ENCODE results near the gene EGLN2. TPM values are rescaled to one million over a fixed set of nuclear protein-coding genes. Genes with fewer than 3 reads are reported as not detected.
"Not testable (repeated sequence)": the region's sequence is repeated elsewhere in the genome, so short reads cannot be mapped to it uniquely, and the experiment has no call there.

EGLN2 gene
- total RNA-seq, 1 donor from 2014 or later, result 142 TPM

DNA sequence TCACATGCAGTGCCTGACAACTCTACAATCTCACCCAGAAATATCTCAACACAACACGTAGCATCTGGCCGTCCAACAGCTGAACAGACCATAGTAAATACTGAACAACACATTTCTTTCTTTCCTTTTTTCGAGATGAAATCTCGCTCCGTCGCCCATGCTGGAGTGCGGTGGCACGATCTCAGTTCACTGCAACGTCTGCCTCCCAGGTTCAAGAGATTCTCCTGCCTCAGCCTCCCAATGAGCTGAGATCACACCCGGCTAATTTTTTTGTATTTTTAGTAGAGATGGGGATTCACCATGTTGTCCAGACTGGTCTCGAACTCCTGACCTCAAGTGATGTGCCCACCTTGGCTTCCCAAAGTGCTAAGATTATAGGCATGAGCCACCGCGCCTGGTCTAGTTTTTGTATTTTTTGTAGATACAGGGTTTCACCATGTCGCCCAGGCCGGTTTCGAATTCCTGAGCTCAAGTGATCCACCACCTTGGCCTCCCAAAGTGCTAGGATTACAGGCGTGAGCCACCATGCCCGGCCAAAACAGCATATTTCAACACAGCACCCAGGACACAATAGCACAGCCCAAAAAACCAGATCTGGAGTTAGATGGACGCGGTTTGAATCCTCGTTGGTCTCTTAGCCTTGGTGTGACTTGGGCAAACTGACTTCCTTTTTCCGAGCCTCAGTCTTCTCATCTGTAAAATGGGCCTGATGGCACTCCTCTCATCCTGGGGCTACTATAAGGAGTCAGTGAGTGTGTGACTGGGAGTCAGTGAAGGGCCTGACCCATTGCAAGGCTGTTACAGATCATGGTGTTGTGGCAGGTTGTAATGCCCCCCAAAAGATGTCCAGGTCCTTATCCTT, 28.6 kb downstream of the EGLN2 start:
- TF ChIP-seq CTCF (IDR thresholded peaks at IDR 0.05; ENCODE audit: partially characterized antibody, unreplicated experiment), result no peak
- no peak overlapping the region for H3K4me3 Mint-ChIP-seq (ENCODE audit: unreplicated experiment)
- no peak for DNase-seq

GRCh38 chr19:40829205-40829604, 30.2 kb downstream of the EGLN2 start:
- H3K4me1 Mint-ChIP-seq (ENCODE audit: low read depth, unreplicated experiment), result no peaks in the 10 kb centered on the region
- peaks cover 1% of the 10 kb centered on the region for H3K9me3 Mint-ChIP-seq (ENCODE audit: unreplicated experiment)
- DNase-seq, result no peak
- no peak overlapping the region for H3K27ac Mint-ChIP-seq (ENCODE audit: unreplicated experiment)
- no peak for TF ChIP-seq CTCF (IDR thresholded peaks at IDR 0.05; ENCODE audit: partially characterized antibody, unreplicated experiment)
- H3K36me3 Mint-ChIP-seq (ENCODE audit: unreplicated experiment), result peaks cover 9% of the 10 kb centered on the region
- no peak overlapping the region for H3K4me3 Mint-ChIP-seq (ENCODE audit: unreplicated experiment)
- peaks cover 4% of the 10 kb centered on the region for H3K27me3 Mint-ChIP-seq (ENCODE audit: unreplicated experiment)

More for the DNA sequence above, 28.6 kb downstream of the EGLN2 start:
- peaks cover 4% of the 10 kb centered on the region for H3K27me3 Mint-ChIP-seq (ENCODE audit: unreplicated experiment)
- H3K36me3 Mint-ChIP-seq (ENCODE audit: unreplicated experiment), result peaks cover 9% of the 10 kb centered on the region
- peaks cover 1% of the 10 kb centered on the region for H3K9me3 Mint-ChIP-seq (ENCODE audit: unreplicated experiment)
- no peaks in the 10 kb centered on the region for H3K4me1 Mint-ChIP-seq (ENCODE audit: low read depth, unreplicated experiment)
- H3K27ac Mint-ChIP-seq (ENCODE audit: unreplicated experiment), result no peak overlapping the region

GRCh38 chr19:40830741-40831140, 31.8 kb downstream of the EGLN2 start:
- not testable (repeated sequence) for H3K36me3 Mint-ChIP-seq (ENCODE audit: unreplicated experiment); H3K4me1 Mint-ChIP-seq (ENCODE audit: low read depth, unreplicated experiment); H3K27ac Mint-ChIP-seq (ENCODE audit: unreplicated experiment); H3K9me3 Mint-ChIP-seq (ENCODE audit: unreplicated experiment); H3K27me3 Mint-ChIP-seq (ENCODE audit: unreplicated experiment); H3K4me3 Mint-ChIP-seq (ENCODE audit: unreplicated experiment); DNase-seq

DNA sequence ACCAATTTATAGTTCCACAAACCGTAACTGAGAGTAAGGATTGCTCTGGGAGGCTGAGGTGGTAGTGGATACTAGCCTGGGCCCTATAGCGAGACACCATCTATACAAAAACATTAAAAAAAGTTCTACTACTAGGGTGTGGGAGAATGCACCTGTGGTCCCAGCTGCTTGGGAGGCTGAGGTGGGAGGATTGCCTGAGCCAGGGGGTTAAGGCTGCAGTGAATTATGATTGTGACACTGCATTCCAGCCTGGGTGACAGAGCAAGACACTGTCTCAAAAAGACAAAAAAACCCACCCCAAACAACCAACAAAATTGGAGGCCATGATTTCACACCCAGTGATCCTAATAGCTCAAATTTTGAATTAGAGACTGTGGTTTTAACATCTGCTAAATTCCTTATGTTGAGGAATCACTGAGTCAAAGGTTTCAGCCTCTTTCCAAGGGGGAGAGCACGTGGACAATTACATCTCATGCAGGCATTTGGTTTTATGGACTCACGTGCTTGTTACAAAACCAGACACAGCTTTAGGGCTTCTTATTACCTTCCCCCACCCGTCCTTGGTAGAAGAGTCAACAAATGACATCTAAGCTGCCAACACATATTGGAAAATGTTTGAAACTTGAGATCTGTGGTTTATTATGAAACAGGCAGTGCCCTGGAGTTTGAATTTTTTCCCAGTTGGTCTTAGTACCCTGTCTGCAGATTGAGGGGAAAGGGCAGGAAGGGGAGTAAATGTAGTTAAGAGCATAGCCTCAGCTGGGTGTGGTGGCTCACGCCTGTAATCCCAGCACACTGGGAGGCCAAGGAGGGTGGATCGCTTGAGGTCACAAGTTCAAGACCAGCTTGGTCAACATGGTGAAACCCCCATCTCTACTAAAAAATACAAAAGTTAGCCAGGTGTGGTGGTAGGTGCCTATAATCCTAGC, 32.8 kb downstream of the EGLN2 start:
- TF ChIP-seq CTCF (IDR thresholded peaks at IDR 0.05; ENCODE audit: partially characterized antibody, unreplicated experiment), result no peak
- Mint-ChIP-seq H3K4me1 (ENCODE audit: low read depth, unreplicated experiment) (no peaks in the 10 kb centered on the region), H3K27ac (ENCODE audit: unreplicated experiment) (no peak overlapping the region), H3K27me3 (ENCODE audit: unreplicated experiment) (peaks cover 5% of the 10 kb centered on the region), H3K9me3 (ENCODE audit: unreplicated experiment) (no peaks in the 10 kb centered on the region), H3K36me3 (ENCODE audit: unreplicated experiment) (peaks cover 7% of the 10 kb centered on the region), H3K4me3 (ENCODE audit: unreplicated experiment) (no peak overlapping the region)
- DNase-seq, result no peak

DNA sequence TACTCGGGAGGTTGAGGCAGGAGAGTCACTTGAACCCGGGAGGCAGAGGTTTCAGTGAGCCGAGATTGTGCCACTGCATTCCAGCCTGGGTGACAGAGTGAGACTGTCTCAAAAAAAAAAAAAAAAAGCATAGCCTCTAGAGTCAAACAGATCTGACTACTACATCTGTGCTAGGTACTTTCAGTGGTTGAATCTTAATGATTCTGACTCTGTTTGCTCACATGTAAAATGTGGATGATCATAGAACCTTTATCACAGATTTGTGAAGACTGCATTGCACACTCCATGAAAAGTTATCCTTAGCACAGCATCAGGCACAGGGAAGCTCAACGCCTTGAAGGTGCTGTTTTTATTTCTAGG, 33.4 kb downstream of the EGLN2 start:
- not testable (repeated sequence) for H3K4me1 Mint-ChIP-seq (ENCODE audit: low read depth, unreplicated experiment); H3K9me3 Mint-ChIP-seq (ENCODE audit: unreplicated experiment); H3K27me3 Mint-ChIP-seq (ENCODE audit: unreplicated experiment); H3K4me3 Mint-ChIP-seq (ENCODE audit: unreplicated experiment); DNase-seq; H3K27ac Mint-ChIP-seq (ENCODE audit: unreplicated experiment); H3K36me3 Mint-ChIP-seq (ENCODE audit: unreplicated experiment)

GRCh38 chr19:40833728-40834533, 34.9 kb downstream of the EGLN2 start:
- not testable (repeated sequence) for H3K27me3 Mint-ChIP-seq (ENCODE audit: unreplicated experiment); H3K4me1 Mint-ChIP-seq (ENCODE audit: low read depth, unreplicated experiment); DNase-seq; H3K36me3 Mint-ChIP-seq (ENCODE audit: unreplicated experiment); H3K9me3 Mint-ChIP-seq (ENCODE audit: unreplicated experiment); H3K27ac Mint-ChIP-seq (ENCODE audit: unreplicated experiment); H3K4me3 Mint-ChIP-seq (ENCODE audit: unreplicated experiment)

Measured in glutamatergic neuron (in vitro differentiated cells).